ENCODE data around the gene TRPM4.

DNA sequence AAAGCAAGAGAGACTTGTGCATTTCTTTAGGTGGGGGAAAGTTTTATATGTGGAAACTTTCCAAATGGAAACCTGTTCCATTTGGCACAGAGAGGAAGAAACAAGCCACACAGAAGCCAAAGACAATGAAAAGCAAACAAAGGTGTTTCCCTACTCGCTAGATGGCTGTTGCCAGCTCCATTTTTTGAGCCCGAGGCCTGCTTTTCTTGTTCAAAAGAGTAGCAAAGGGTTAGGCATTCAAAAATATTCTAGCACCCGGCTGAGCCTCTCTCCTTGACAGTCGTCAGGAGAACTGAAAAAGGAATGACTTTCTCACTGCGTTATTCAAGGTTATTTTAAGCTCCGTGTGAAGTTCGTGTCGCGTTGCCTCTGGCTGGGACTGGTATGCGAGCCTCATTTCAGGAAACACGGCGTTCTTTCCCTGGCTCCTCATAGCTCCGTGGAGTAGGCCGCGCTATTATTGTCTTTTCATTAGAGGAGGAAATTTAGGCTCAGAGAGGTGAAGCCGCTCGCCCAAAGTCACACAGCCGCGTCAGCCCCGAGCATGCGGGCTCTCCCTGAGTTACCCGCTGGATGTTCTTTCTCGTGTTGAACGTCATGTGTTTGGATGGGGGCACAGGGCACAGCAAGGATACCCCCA is 7.6 kb downstream of the TRPM4 start:
- TF ChIP-seq CTCF (IDR thresholded peaks at IDR 0.05): no peak
- no peak for TF ChIP-seq POLR2A (IDR thresholded peaks at IDR 0.05)
- TF ChIP-seq EP300 (IDR thresholded peaks at IDR 0.05): no peak
- no peak for TF ChIP-seq POLR2AphosphoS5 (IDR thresholded peaks at IDR 0.05)

Data from suprapubic skin (tissue), 4 donors.